Mesendoderm (in vitro differentiated cells): ENCODE data around the gene XXYLT1.

Experiments used
- DNase-seq: peaks from one replicate; pipeline ENCODE4 v3.0.0; 2013
- H2AK5ac ChIP-seq: 2 replicates; pipeline ENCODE4 v1.6.1; 2013; ENCODE audit warnings: low read length, inconsistent platforms
- H2BK120ac ChIP-seq: 2 replicates; pipeline ENCODE4 v1.6.1; 2013; ENCODE audit warnings: low read depth, mild to moderate bottlenecking, low read length, moderate library complexity, mixed read lengths
- H2BK15ac ChIP-seq: replicated peaks from 2 replicates; pipeline ENCODE4 v1.6.1; 2013; ENCODE audit warnings: low read depth, mild to moderate bottlenecking, moderate library complexity
- H2BK5ac ChIP-seq: 2 replicates; pipeline ENCODE4 v1.6.1; 2013; ENCODE audit warnings: low read length, inconsistent platforms
- H3K18ac ChIP-seq: 2 replicates; pipeline ENCODE4 v1.6.1; 2013; ENCODE audit warnings: mild to moderate bottlenecking, low read length, mixed read lengths
- H3K23ac ChIP-seq: one replicate; pipeline ENCODE4 v1.6.1; 2013; ENCODE audit warnings: low read length
- H3K27ac ChIP-seq: 2 replicates; pipeline ENCODE4 v1.5.1; 2013; ENCODE audit warnings: low read depth, mild to moderate bottlenecking, inconsistent platforms, low read length, moderate library complexity
- H3K27me3 ChIP-seq: 2 replicates; pipeline ENCODE4 v1.6.1; 2013; ENCODE audit warnings: low read length, control low read depth, mild to moderate bottlenecking, inconsistent platforms; ENCODE audit not compliant: insufficient read depth, poor library complexity
- H3K36me3 ChIP-seq: 2 replicates; pipeline ENCODE4 v1.6.1; 2013; ENCODE audit warnings: low read length, inconsistent platforms; ENCODE audit not compliant: control insufficient read depth, insufficient read depth
- H3K4ac ChIP-seq: one replicate; pipeline ENCODE4 v1.6.1; 2013; ENCODE audit warnings: low read depth, mild to moderate bottlenecking, low read length, moderate library complexity
- H3K4me1 ChIP-seq: 2 replicates; pipeline ENCODE4 v1.6.1; 2013; ENCODE audit warnings: low read depth, low read length, inconsistent platforms; ENCODE audit not compliant: control insufficient read depth
- H3K4me2 ChIP-seq: 2 replicates; pipeline ENCODE4 v1.6.1; 2013; ENCODE audit warnings: low read length
- H3K4me3 ChIP-seq: 2 replicates; pipeline ENCODE4 v1.5.1; 2013; ENCODE audit warnings: mild to moderate bottlenecking, low read length
- H3K56ac ChIP-seq: one replicate; pipeline ENCODE4 v1.6.1; 2013; ENCODE audit warnings: low read length
- H3K79me1 ChIP-seq: 2 replicates; pipeline ENCODE4 v1.6.1; 2013; ENCODE audit warnings: low read length, inconsistent platforms
- H3K79me2 ChIP-seq: 2 replicates; pipeline ENCODE4 v1.6.1; 2013; ENCODE audit warnings: mild to moderate bottlenecking, low read length; ENCODE audit not compliant: control insufficient read depth, insufficient read depth
- H3K9ac ChIP-seq: 2 replicates; pipeline ENCODE4 v1.6.1; 2013; ENCODE audit warnings: low read length, inconsistent platforms
- H4K5ac ChIP-seq: one replicate; pipeline ENCODE4 v1.6.1; 2013; ENCODE audit warnings: low read length
- H4K8ac ChIP-seq: one replicate; pipeline ENCODE4 v1.6.1; 2013; ENCODE audit warnings: low read depth, mild to moderate bottlenecking, control low read depth, low read length, moderate library complexity
- WGBS: extraction: QIAGEN DNeasy Blood & Tissue Kit; methylation state at CpG from one replicate; pipeline ENCODE4 v1.1.7; 2013; ENCODE audit warnings: low lambda C conversion rate, missing lambda C conversion rate; ENCODE audit not compliant: insufficient coverage; ENCODE audit errors: extremely low coverage; 5-methylcytosine and 5-hydroxymethylcytosine counted together

The XXYLT1 gene

DNA sequence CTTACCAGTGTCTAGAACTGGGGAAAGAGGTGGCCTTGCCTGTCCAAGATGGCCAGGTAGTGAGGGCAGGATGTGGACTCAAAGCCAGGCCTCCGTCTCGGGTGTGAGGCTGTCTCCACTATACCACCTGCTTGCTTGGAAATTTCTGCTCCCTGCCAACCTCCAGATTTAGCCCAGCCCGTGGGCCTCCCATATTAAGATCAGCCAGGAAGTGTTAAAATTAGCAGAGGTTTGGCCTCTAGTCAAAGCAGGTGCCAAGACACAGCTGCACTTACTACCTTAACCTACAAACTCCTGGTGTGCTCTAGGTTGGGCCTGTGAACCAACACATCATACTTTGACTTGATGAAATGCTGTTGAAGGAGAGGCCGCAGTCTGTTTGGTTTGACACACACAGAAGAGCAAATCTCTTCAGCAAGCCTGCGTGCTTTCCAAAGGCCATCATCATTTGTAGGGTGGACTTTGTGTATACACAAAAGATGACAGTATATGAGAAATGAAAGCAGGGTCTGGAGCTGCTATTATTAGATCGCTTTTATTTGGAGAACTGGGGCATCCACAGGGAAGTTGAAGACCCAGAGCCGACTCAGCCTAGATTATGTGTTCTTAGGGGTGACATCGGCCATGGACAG is 206.5 kb downstream of the XXYLT1 start:
- Histone ChIP-seq H3K79me1 (no peaks in the 10 kb centered on the region), H3K79me2 (no peaks in the 10 kb centered on the region), H4K8ac (no peak overlapping the region), H3K4me3 (no peak overlapping the region), H3K18ac (no peak overlapping the region), H4K5ac (no peak overlapping the region), H3K4me1 (no peaks in the 10 kb centered on the region), H3K4me2 (no peak overlapping the region), H3K27ac (no peak overlapping the region), H3K56ac (no peak overlapping the region), H3K4ac (no peak overlapping the region), H3K36me3 (peaks cover 1% of the 10 kb centered on the region), H2BK5ac (no peak overlapping the region), H2BK15ac (no peak overlapping the region), H3K9ac (no peak overlapping the region), H2AK5ac (no peak overlapping the region), H3K27me3 (no peaks in the 10 kb centered on the region), H3K23ac (no peak overlapping the region), H2BK120ac (no peak overlapping the region)
- DNase-seq, result no peak
- no CpG with 5 or more reads among the region's 8 CpGs for WGBS

DNA sequence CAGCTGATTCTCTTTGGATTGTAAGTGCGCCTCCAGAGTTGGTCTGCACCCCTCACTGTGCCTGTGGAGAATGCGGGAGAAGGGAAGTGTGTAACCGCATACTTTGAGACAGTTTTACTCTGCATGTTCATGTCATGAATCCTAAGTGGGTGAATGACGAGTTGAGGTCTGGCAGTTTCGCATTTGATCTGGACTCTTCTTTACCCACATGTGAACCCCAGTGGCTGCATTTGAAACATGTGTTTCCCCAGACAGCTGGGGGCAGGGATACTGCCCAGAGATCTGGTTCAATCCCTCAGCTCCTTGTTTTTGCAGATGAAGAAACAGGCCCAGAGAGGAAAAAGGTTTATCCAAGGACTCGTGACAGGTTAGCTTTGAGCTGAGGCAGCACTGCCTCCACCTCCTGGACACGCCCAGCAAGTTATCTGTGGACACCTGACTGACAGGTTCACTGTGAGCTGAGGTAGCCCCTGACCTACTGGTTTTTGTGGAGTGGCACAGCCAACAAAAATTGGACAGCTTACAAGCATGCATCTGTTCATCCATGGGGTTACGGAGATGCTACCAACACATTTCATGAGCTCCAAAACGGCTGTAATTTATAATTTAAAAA is 207.3 kb downstream of the XXYLT1 start:
- H3K18ac ChIP-seq, result no peak overlapping the region
- no peak overlapping the region for H2BK15ac ChIP-seq
- H3K4me2 ChIP-seq, result no peak overlapping the region
- H3K27me3 ChIP-seq, result no peaks in the 10 kb centered on the region
- no peak for DNase-seq
- H2AK5ac ChIP-seq, result no peak overlapping the region
- no peak overlapping the region for H3K9ac ChIP-seq
- no peak overlapping the region for H4K8ac ChIP-seq
- no peaks in the 10 kb centered on the region for H3K36me3 ChIP-seq
- no peak overlapping the region for H3K4me3 ChIP-seq
- H2BK120ac ChIP-seq, result no peak overlapping the region
- no peak overlapping the region for H3K4ac ChIP-seq
- no peaks in the 10 kb centered on the region for H3K4me1 ChIP-seq
- no CpG with 5 or more reads among the region's 9 CpGs for WGBS
- H3K56ac ChIP-seq, result no peak overlapping the region
- H3K79me2 ChIP-seq, result no peaks in the 10 kb centered on the region
- no peak overlapping the region for H3K23ac ChIP-seq
- no peak overlapping the region for H2BK5ac ChIP-seq
- H3K79me1 ChIP-seq, result no peaks in the 10 kb centered on the region
- no peak overlapping the region for H4K5ac ChIP-seq
- no peak overlapping the region for H3K27ac ChIP-seq

DNA sequence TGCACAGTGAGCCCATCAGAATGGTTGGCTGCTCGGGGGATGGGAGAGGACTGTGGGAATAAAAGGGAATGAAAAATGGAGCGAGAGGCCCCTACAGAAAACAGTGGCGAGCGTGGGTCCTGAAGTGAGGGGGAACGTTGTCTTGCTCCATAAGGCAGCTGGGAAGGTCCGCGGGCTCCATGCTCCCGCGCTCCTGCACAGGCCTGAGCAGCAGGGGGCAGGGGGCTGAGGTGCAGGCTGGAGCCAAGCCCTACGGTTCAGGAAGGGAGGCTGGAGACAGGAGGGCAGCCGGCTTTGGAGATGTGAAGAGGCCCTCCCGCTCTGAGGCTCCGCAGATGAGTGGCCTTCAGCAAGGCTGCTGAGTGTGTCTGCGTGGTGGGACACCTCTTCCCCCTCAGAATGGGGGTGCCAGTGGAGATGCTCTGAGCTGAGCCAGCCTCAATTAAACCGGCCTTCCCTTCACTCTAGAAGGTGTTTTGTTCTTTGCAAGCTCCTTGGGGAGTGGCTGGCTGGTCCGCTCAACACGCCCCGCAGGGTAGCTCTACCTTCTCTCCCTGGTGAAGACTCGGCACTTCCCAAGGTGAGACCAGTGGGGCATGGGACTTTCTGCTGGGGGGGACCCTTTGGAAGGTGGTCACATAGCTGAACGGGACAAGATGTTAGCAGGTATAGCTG is 208.0 kb downstream of the XXYLT1 start:
- H3K4me1 ChIP-seq, result no peaks in the 10 kb centered on the region
- H3K27me3 ChIP-seq, result no peaks in the 10 kb centered on the region
- H2AK5ac ChIP-seq, result no peak overlapping the region
- H2BK15ac ChIP-seq, result no peak overlapping the region
- H3K23ac ChIP-seq, result no peak overlapping the region
- H2BK5ac ChIP-seq, result no peak overlapping the region
- no peak overlapping the region for H3K4ac ChIP-seq
- no peaks in the 10 kb centered on the region for H3K79me2 ChIP-seq
- no CpG with 5 or more reads among the region's 20 CpGs for WGBS
- no peaks in the 10 kb centered on the region for H3K79me1 ChIP-seq
- H4K5ac ChIP-seq, result no peak overlapping the region
- no peaks in the 10 kb centered on the region for H3K36me3 ChIP-seq
- no peak overlapping the region for H3K4me2 ChIP-seq
- DNase-seq, result no peak
- no peak overlapping the region for H3K9ac ChIP-seq
- no peak overlapping the region for H3K4me3 ChIP-seq
- no peak overlapping the region for H3K18ac ChIP-seq
- H3K56ac ChIP-seq, result no peak overlapping the region
- H4K8ac ChIP-seq, result no peak overlapping the region
- H2BK120ac ChIP-seq, result no peak overlapping the region
- no peak overlapping the region for H3K27ac ChIP-seq

DNA sequence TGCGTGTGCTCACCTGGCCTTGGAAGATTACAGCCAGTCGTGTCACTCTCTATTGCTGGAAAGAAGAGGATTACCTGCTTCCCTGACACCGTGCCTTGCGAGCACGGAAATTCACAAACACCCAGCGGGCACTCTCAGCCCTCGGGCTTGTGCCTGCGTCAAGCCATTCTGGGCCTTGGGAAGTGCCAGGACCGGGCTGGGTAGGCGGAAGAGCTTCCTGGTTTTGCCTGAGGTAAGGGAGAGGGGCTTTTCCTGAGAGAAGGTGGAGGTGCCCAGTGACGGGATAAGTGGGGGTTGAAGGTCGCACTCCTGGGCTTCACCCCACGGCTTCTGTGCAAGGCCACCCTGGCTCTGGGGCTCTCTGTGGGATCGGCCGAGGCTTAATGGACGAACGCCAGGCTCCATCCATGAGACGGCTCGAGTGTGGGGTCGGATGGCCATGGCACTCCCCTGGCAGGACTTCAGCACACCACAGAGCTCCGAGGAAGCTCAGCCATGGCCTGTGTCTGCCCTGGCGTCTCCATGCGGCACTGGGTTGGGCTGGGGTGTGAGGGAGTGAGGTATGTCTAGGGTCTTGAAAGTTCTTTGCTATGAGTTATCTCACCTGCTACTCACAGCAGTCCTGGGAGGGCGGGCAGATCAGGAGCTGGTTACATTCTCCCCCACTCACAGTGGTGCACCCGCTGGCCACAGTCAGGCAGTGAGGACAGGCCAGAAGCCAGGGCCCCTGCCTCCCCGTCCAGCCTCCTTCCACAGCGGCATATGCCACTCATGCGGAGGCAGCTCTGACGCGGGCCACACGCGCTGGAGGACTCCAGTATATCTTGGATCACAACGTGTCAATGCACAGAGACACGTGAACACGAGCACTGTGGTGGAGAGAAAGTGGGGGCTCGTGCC is 209.0 kb downstream of the XXYLT1 start:
- Histone ChIP-seq H2BK120ac (no peak overlapping the region), H3K79me2 (no peaks in the 10 kb centered on the region), H3K56ac (no peak overlapping the region), H3K18ac (no peak overlapping the region), H3K36me3 (no peaks in the 10 kb centered on the region), H2BK15ac (no peak overlapping the region), H3K4me3 (no peak overlapping the region), H3K79me1 (no peaks in the 10 kb centered on the region), H3K23ac (peak overlapping the region; percentile 50), H4K5ac (no peak overlapping the region), H2AK5ac (no peak overlapping the region), H3K4me1 (no peaks in the 10 kb centered on the region), H3K4me2 (no peak overlapping the region), H4K8ac (no peak overlapping the region), H3K4ac (no peak overlapping the region), H3K27ac (no peak overlapping the region), H3K9ac (no peak overlapping the region), H2BK5ac (no peak overlapping the region), H3K27me3 (no peaks in the 10 kb centered on the region)
- no peak for DNase-seq
- no CpG with 5 or more reads among the region's 36 CpGs for WGBS

DNA sequence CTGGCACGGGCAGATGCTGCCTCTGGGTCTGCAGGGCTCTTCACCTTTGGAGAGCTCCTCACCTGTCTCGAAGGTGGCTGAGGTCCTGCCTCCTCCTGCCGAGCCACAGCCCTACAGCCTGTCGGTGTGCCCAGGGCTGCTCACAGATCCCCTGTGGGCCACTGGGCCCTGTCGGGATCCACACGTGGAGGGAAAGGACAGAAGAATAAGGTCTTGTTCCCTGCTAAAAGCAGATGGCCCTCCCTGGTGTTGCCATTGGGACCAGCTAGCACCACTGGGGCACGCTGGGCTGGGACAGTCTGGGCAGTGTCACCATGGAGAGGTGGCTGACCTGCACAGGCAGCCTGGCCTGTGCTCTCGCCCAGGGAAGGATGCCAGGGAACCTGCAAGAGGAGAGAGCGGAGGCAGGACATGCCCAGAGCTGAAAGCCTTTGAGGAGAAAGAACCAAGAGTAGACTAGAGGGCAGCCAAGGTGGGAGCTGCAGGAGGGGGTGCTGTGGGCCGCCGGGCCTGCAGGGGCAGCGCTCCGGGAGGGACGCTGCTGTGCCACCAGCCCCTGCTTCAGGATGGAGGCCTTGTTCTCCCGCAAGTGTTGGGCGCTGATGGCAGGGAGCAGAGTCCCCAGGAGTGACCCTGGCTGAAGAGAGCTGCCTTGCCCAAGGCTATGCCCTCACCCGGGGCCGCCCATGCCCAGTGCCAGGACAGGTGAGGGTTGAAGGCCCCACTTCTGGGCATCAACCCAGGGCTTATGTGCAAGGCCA is 210.2 kb downstream of the XXYLT1 start:
- WGBS, result no CpG with 5 or more reads among the region's 18 CpGs

More for the DNA sequence above, 210.2 kb downstream of the XXYLT1 start:
- Histone ChIP-seq H3K4me3 (no peak overlapping the region), H2BK15ac (no peak overlapping the region), H2BK120ac (no peak overlapping the region), H3K36me3 (no peaks in the 10 kb centered on the region), H2AK5ac (no peak overlapping the region), H3K27ac (no peak overlapping the region), H3K27me3 (no peaks in the 10 kb centered on the region), H3K4me1 (no peaks in the 10 kb centered on the region), H3K56ac (no peak overlapping the region), H3K4ac (no peak overlapping the region), H3K9ac (no peak overlapping the region), H4K8ac (no peak overlapping the region), H4K5ac (no peak overlapping the region), H3K79me1 (no peaks in the 10 kb centered on the region), H3K79me2 (no peaks in the 10 kb centered on the region), H3K18ac (no peak overlapping the region), H2BK5ac (no peak overlapping the region), H3K4me2 (no peak overlapping the region), H3K23ac (no peak overlapping the region)
- DNase-seq, result no peak
